ENCODE results near the gene METTL1.

The METTL1 gene

GRCh38 chr12:57751788-57752667 lies 19.9 kb downstream of the METTL1 start, which contains the start of gene CDK4:
TSS of gene CDK4 (minus strand) at chr12:57752310. CDS start at chr12:57751717, 593 bp downstream.
- ATAC-seq (ENCODE audit: insufficient read depth, low read depth), result peak; percentile 77

GRCh38 chr12:57751432-57751787 lies 20.5 kb downstream of the METTL1 start:
- Histone ChIP-seq H3K9me3 (ENCODE audit: insufficient read depth, low read length, severe bottlenecking) (no peaks in the 10 kb centered on the region), H3K79me2 (ENCODE audit: insufficient read depth, low read length) (peaks cover 45% of the 10 kb centered on the region), H3K4me3 (ENCODE audit: low read depth in 1 of 2, low read length in 2 of 2) (peak overlapping the region; percentile 73 to 85), H2AFZ (ENCODE audit: low read depth, low read length) (peak overlapping the region; percentile 89), H3K36me3 (ENCODE audit: insufficient read depth, low read length) (peaks cover 50% of the 10 kb centered on the region), H4K20me1 (ENCODE audit: insufficient read depth, low read length) (peaks cover 20% of the 10 kb centered on the region), H3K4me2 (ENCODE audit: insufficient read depth, low read length) (peak overlapping the region; percentile 93), H3K27ac (ENCODE audit: low read length) (peak overlapping the region; percentile 94), H3K9ac (ENCODE audit: low read depth, low read length) (peak overlapping the region; percentile 99), H3K4me1 (ENCODE audit: insufficient read depth, low read length) (peaks cover 52% of the 10 kb centered on the region), H3K27me3 (ENCODE audit: insufficient read depth, low read length, poor library complexity) (no peaks in the 10 kb centered on the region)
- ATAC-seq (ENCODE audit: insufficient read depth, low read depth) (no peak), DNase-seq (no peak)
- TF ChIP-seq CTCF (IDR thresholded peaks at IDR 0.05; ENCODE audit: borderline replicate concordance, extremely low read depth, low read length, poor library complexity, severe bottlenecking) (no peak), EZH2 (IDR thresholded peaks at IDR 0.05; ENCODE audit: borderline replicate concordance, low read depth, low read length, severe bottlenecking) (no peak)

More at GRCh38 chr12:57751788-57752667, 19.9 kb downstream of the METTL1 start, which contains the start of gene CDK4:
- Histone ChIP-seq H3K4me1 (ENCODE audit: insufficient read depth, low read length) (peaks cover 56% of the 10 kb centered on the region), H4K20me1 (ENCODE audit: insufficient read depth, low read length) (peaks cover 26% of the 10 kb centered on the region), H3K79me2 (ENCODE audit: insufficient read depth, low read length) (peaks cover 52% of the 10 kb centered on the region), H3K9ac (ENCODE audit: low read depth, low read length) (peak within 1 kb of the TSS; percentile 99), H2AFZ (ENCODE audit: low read depth, low read length) (peak within 1 kb of the TSS; percentile 89), H3K36me3 (ENCODE audit: insufficient read depth, low read length) (peaks cover 51% of the 10 kb centered on the region), H3K4me3 (ENCODE audit: low read depth in 1 of 2, low read length in 2 of 2) (peak within 1 kb of the TSS; percentile 73 to 85), H3K27ac (ENCODE audit: low read length) (peak within 1 kb of the TSS; percentile 94), H3K4me2 (ENCODE audit: insufficient read depth, low read length) (peak within 1 kb of the TSS; percentile 93), H3K9me3 (ENCODE audit: insufficient read depth, low read length, severe bottlenecking) (no peaks in the 10 kb centered on the region), H3K27me3 (ENCODE audit: insufficient read depth, low read length, poor library complexity) (no peaks in the 10 kb centered on the region)
- peak; percentile 100 for DNase-seq
- TF ChIP-seq CTCF (IDR thresholded peaks at IDR 0.05; ENCODE audit: borderline replicate concordance, extremely low read depth, low read length, poor library complexity, severe bottlenecking) (no peak), EZH2 (IDR thresholded peaks at IDR 0.05; ENCODE audit: borderline replicate concordance, low read depth, low read length, severe bottlenecking) (no peak)

GRCh38 chr12:57750561-57751431 lies 21.1 kb downstream of the METTL1 start:
- Histone ChIP-seq H3K27ac (ENCODE audit: low read length) (peak overlapping the region; percentile 94), H3K27me3 (ENCODE audit: insufficient read depth, low read length, poor library complexity) (no peaks in the 10 kb centered on the region), H3K9me3 (ENCODE audit: insufficient read depth, low read length, severe bottlenecking) (no peaks in the 10 kb centered on the region), H3K4me2 (ENCODE audit: insufficient read depth, low read length) (peak overlapping the region; percentile 93), H3K79me2 (ENCODE audit: insufficient read depth, low read length) (peaks cover 39% of the 10 kb centered on the region), H3K9ac (ENCODE audit: low read depth, low read length) (peak overlapping the region; percentile 99), H3K4me3 (ENCODE audit: low read depth in 1 of 2, low read length in 2 of 2) (peak overlapping the region; percentile 73 to 85; a peak in 3 of 4 replicates), H3K36me3 (ENCODE audit: insufficient read depth, low read length) (peaks cover 51% of the 10 kb centered on the region), H4K20me1 (ENCODE audit: insufficient read depth, low read length) (peaks cover 18% of the 10 kb centered on the region), H3K4me1 (ENCODE audit: insufficient read depth, low read length) (peaks cover 52% of the 10 kb centered on the region), H2AFZ (ENCODE audit: low read depth, low read length) (no peak overlapping the region)
- DNase-seq, result no peak
- ATAC-seq (ENCODE audit: insufficient read depth, low read depth), result no peak
- no peak for TF ChIP-seq EZH2 (IDR thresholded peaks at IDR 0.05; ENCODE audit: borderline replicate concordance, low read depth, low read length, severe bottlenecking)
- TF ChIP-seq CTCF (IDR thresholded peaks at IDR 0.05; ENCODE audit: borderline replicate concordance, extremely low read depth, low read length, poor library complexity, severe bottlenecking), result no peak
